Neural cell (in vitro differentiated cells): Measurements from ENCODE around the gene CFAP99. TPM values are rescaled to one million over a fixed set of nuclear protein-coding genes. Genes with fewer than 3 reads are reported as not detected.

Source experiments
- H2AFZ ChIP-seq: fragments of 200-600, 300-800 bp; sonication (generic), shearing (Covaris generic); 2 replicates; pipeline ENCODE4 v1.6.0; 2014; ENCODE audit warnings: low read depth, mild to moderate bottlenecking, antibody characterized with exemption, low read length, moderate library complexity
- H3F3A ChIP-seq: fragments of 200-600 bp; shearing (Covaris generic); 2 replicates; pipeline ENCODE4 v1.6.1; 2016; ENCODE audit warnings: mild to moderate bottlenecking, moderate library complexity, mixed read lengths, antibody characterized with exemption, low read length; ENCODE audit not compliant: insufficient read depth, poor library complexity, severe bottlenecking
- H3K27ac ChIP-seq: fragments of 200-600, 300-800 bp; sonication (generic), shearing (Covaris generic); 2 replicates; pipeline ENCODE4 v1.5.1; 2014; ENCODE audit warnings: mild to moderate bottlenecking, low read length, moderate library complexity
- H3K27me3 ChIP-seq: fragments of 300-800, 200-600 bp; sonication (generic), shearing (Covaris generic); 2 replicates; pipeline ENCODE4 v1.6.0; 2014; ENCODE audit warnings: mild to moderate bottlenecking, low read depth, low read length, moderate library complexity; ENCODE audit not compliant: insufficient read depth
- H3K36me3 ChIP-seq: fragments of 300-800, 200-600 bp; sonication (generic), shearing (Covaris generic); 2 replicates; pipeline ENCODE4 v1.5.1; 2014; ENCODE audit warnings: mild to moderate bottlenecking, antibody characterized with exemption, low read length, moderate library complexity; ENCODE audit not compliant: insufficient read depth
- H3K4me2 ChIP-seq: fragments of 300-800, 200-600 bp; sonication (generic), shearing (Covaris generic); 2 replicates; pipeline ENCODE4 v1.6.0; 2014; ENCODE audit warnings: mild to moderate bottlenecking, low read length
- H3K4me3 ChIP-seq: fragments of 300-800, 200-600 bp; sonication (generic), shearing (Covaris generic); 2 replicates; pipeline ENCODE4 v1.5.1; 2014; ENCODE audit warnings: mild to moderate bottlenecking, low read length, moderate library complexity
- H3K79me2 ChIP-seq: fragments of 200-600 bp; shearing (Covaris generic); replicated peaks from 2 replicates; pipeline ENCODE4 v1.6.0; 2014; ENCODE audit warnings: mild to moderate bottlenecking, low read length, moderate library complexity; ENCODE audit not compliant: insufficient read depth
- H3K9ac ChIP-seq: fragments of 300-800, 200-600 bp; sonication (generic), shearing (Covaris generic); 2 replicates; pipeline ENCODE4 v1.6.1; 2016; ENCODE audit warnings: mild to moderate bottlenecking, low read length, mixed read lengths
- H3K9me2 ChIP-seq: fragments of 200-600 bp; shearing (Covaris generic); 2 replicates; pipeline ENCODE4 v1.6.1; 2016; ENCODE audit warnings: mild to moderate bottlenecking, low read length, mixed read lengths; ENCODE audit not compliant: insufficient read depth
- H3K9me3 ChIP-seq: fragments of 200-600, 300-800 bp; sonication (generic), shearing (Covaris generic); 2 replicates; pipeline ENCODE4 v1.6.1; 2016; ENCODE audit warnings: mild to moderate bottlenecking, mixed run types, low read length, moderate library complexity, mixed read lengths
- H4K20me1 ChIP-seq: fragments of 200-600 bp; shearing (Covaris generic); 2 replicates; pipeline ENCODE4 v1.6.1; 2016; ENCODE audit warnings: mild to moderate bottlenecking, mixed run types; ENCODE audit not compliant: insufficient read depth
- CTCF ChIP-seq: fragments of 450-650 bp; IDR thresholded peaks from 2 replicates; pipeline ENCODE4 v1.5.1; 2014; ENCODE audit warnings: antibody characterized with exemption, mild to moderate bottlenecking, moderate library complexity; ENCODE audit not compliant: poor library complexity, severe bottlenecking
- EP300 ChIP-seq: fragments of 450-650 bp; conservative IDR thresholded peaks from 2 replicates; pipeline ENCODE4 v1.6.1; 2014; ENCODE audit warnings: antibody characterized with exemption, mild to moderate bottlenecking, moderate library complexity; ENCODE audit not compliant: poor library complexity, severe bottlenecking
- RAD21 ChIP-seq: fragments of 450-650 bp; conservative IDR thresholded peaks from 2 replicates; pipeline ENCODE4 v1.6.1; 2014; ENCODE audit warnings: antibody characterized with exemption, mild to moderate bottlenecking, moderate library complexity
- REST ChIP-seq: IDR thresholded peaks from 2 replicates; pipeline ENCODE4 v1.6.1; 2012; ENCODE audit warnings: borderline replicate concordance
- SMC3 ChIP-seq: fragments of 450-650 bp; conservative IDR thresholded peaks from 2 replicates; pipeline ENCODE4 v1.6.1; 2014; ENCODE audit warnings: antibody characterized with exemption, mild to moderate bottlenecking, moderate library complexity; ENCODE audit not compliant: poor library complexity
- TAF1 ChIP-seq: IDR thresholded peaks from 2 replicates; pipeline ENCODE4 v1.6.1; 2012; ENCODE audit warnings: low read depth
- polyA plus RNA-seq: library from polyadenylated mRNA; depleted of rRNA; stranded (reverse); fragments of >200 nt; gene quantifications from 2 replicates; pipeline ENCODE4 v1.2.3, GENCODE V29; 2014

Gene CFAP99
- polyA plus RNA-seq, 1 donor from 2014 or later, result not detected

GRCh38 chr4:2507855-2508254 is 89.1 kb downstream of the CFAP99 start:
- H3K9me3 ChIP-seq, result no peaks in the 10 kb centered on the region
- H3K27me3 ChIP-seq, result no peaks in the 10 kb centered on the region
- H3F3A ChIP-seq, result no peaks in the 10 kb centered on the region
- no peak overlapping the region for H3K4me3 ChIP-seq
- no peaks in the 10 kb centered on the region for H3K9me2 ChIP-seq
- H3K9ac ChIP-seq, result no peak overlapping the region
- no peaks in the 10 kb centered on the region for H4K20me1 ChIP-seq
- H3K79me2 ChIP-seq, result no peaks in the 10 kb centered on the region
- H3K4me2 ChIP-seq, result no peak overlapping the region
- TF ChIP-seq EP300 (no peak), CTCF (no peak), RAD21 (no peak), REST (no peak), SMC3 (no peak)
- H3K36me3 ChIP-seq, result peaks cover 13% of the 10 kb centered on the region
- H3K27ac ChIP-seq, result no peak overlapping the region
- no peak overlapping the region for H2AFZ ChIP-seq

- no peaks in the 10 kb centered on the region for H3K27me3 ChIP-seq
- no peaks in the 10 kb centered on the region for H4K20me1 ChIP-seq
- H2AFZ ChIP-seq, result no peak overlapping the region
- TF ChIP-seq EP300 (no peak), TAF1 (no peak), CTCF (no peak), REST (no peak)
- peaks cover 13% of the 10 kb centered on the region for H3K36me3 ChIP-seq
- no peaks in the 10 kb centered on the region for H3K9me3 ChIP-seq
- no peak overlapping the region for H3K27ac ChIP-seq
- no peaks in the 10 kb centered on the region for H3K9me2 ChIP-seq
- H3K9ac ChIP-seq, result no peak overlapping the region
- no peaks in the 10 kb centered on the region for H3F3A ChIP-seq
- no peak overlapping the region for H3K4me2 ChIP-seq
- no peaks in the 10 kb centered on the region for H3K79me2 ChIP-seq
- H3K4me3 ChIP-seq, result no peak overlapping the region
These were observed 91.8 kb downstream of the CFAP99 start for GRCh38 chr4:2510351-2511259.
